H9 (cell line): ENCODE results near the gene TMEM187. TPM values are rescaled to one million over a fixed set of nuclear protein-coding genes. Genes with fewer than 3 reads are reported as not detected.
A peak's percentile ranks its signal among the peaks of the same experiment; 100 is the strongest.

ENCODE experiments used
- DNase-seq: peaks from one replicate; pipeline ENCODE4 v3.0.0-alpha.2; 2017
- H2AFZ ChIP-seq: one replicate; pipeline ENCODE4 v1.6.1; 2013; ENCODE audit warnings: mild to moderate bottlenecking, low read length, control low read depth, moderate library complexity
- H2AK5ac ChIP-seq: 2 replicates; pipeline ENCODE4 v1.6.1; 2013; ENCODE audit warnings: low read length, control low read depth, mixed read lengths; ENCODE audit not compliant: insufficient read length
- H2BK120ac ChIP-seq: one replicate; pipeline ENCODE4 v1.6.1; 2013; ENCODE audit warnings: low read depth, mild to moderate bottlenecking, low read length, control low read depth, inconsistent platforms; ENCODE audit not compliant: poor library complexity, severe bottlenecking
- H2BK12ac ChIP-seq: 2 replicates; pipeline ENCODE4 v1.6.1; 2013; ENCODE audit warnings: low read length, control low read depth, mixed read lengths, low read depth; ENCODE audit not compliant: insufficient read length
- H2BK15ac ChIP-seq: 2 replicates; pipeline ENCODE4 v1.6.1; 2013; ENCODE audit warnings: low read depth, low read length, control low read depth
- H2BK20ac ChIP-seq: one replicate; pipeline ENCODE4 v1.6.1; 2013; ENCODE audit warnings: low read depth, mild to moderate bottlenecking, low read length, control low read depth, inconsistent platforms; ENCODE audit not compliant: poor library complexity, severe bottlenecking
- H2BK5ac ChIP-seq: 2 replicates; pipeline ENCODE4 v1.6.1; 2013; ENCODE audit warnings: low read length, control low read depth, mixed read lengths; ENCODE audit not compliant: insufficient read length
- H3K14ac ChIP-seq: 2 replicates; pipeline ENCODE4 v1.6.1; 2013; ENCODE audit warnings: low read length, control low read depth; ENCODE audit not compliant: insufficient read depth
- H3K18ac ChIP-seq: 2 replicates; pipeline ENCODE4 v1.6.1; 2013; ENCODE audit warnings: low read depth, mild to moderate bottlenecking, mixed read lengths, low read length, control low read depth; ENCODE audit not compliant: insufficient read length
- H3K23ac ChIP-seq: 2 replicates; pipeline ENCODE4 v1.6.1; 2013; ENCODE audit warnings: low read length, control low read depth, mixed read lengths, low read depth; ENCODE audit not compliant: insufficient read length
- H3K23me2 ChIP-seq: 2 replicates; pipeline ENCODE4 v1.6.1; 2013; ENCODE audit warnings: low read depth, mild to moderate bottlenecking, mixed read lengths, low read length, control low read depth; ENCODE audit not compliant: insufficient read length, poor library complexity, severe bottlenecking
- H3K27ac ChIP-seq: 2 replicates; pipeline ENCODE4 v1.5.1; 2013; ENCODE audit warnings: low read length, control low read depth, mixed read lengths, low read depth; ENCODE audit not compliant: insufficient read length
- H3K27me3 ChIP-seq: 2 replicates; pipeline ENCODE4 v1.6.1; 2013; ENCODE audit warnings: low read length, control low read depth, inconsistent platforms; ENCODE audit not compliant: insufficient read depth
- H3K4ac ChIP-seq: 2 replicates; pipeline ENCODE4 v1.6.1; 2013; ENCODE audit warnings: low read depth, mild to moderate bottlenecking, control low read depth, inconsistent platforms, low read length, moderate library complexity
- H3K4me1 ChIP-seq: 2 replicates; pipeline ENCODE4 v1.6.1; 2013; ENCODE audit warnings: low read length, control low read depth, inconsistent platforms; ENCODE audit not compliant: insufficient read depth
- H3K4me2 ChIP-seq: 2 replicates; pipeline ENCODE4 v1.6.1; 2013; ENCODE audit warnings: low read length, control low read depth, mixed read lengths; ENCODE audit not compliant: insufficient read length, insufficient read depth
- H3K56ac ChIP-seq: 2 replicates; pipeline ENCODE4 v1.6.1; 2013; ENCODE audit warnings: low read depth, mild to moderate bottlenecking, mixed read lengths, low read length, control low read depth; ENCODE audit not compliant: insufficient read length
- H3K79me1 ChIP-seq: 2 replicates; pipeline ENCODE4 v1.6.1; 2013; ENCODE audit warnings: low read depth, mild to moderate bottlenecking, moderate library complexity, low read length, control low read depth, inconsistent platforms; ENCODE audit not compliant: insufficient read depth, poor library complexity, severe bottlenecking
- H3K79me2 ChIP-seq: 2 replicates; pipeline ENCODE4 v1.6.1; 2013; ENCODE audit warnings: low read length, control low read depth, inconsistent platforms; ENCODE audit not compliant: insufficient read depth
- H3K9ac ChIP-seq: 2 replicates; pipeline ENCODE4 v1.6.1; 2013; ENCODE audit warnings: low read length, control low read depth, mixed read lengths; ENCODE audit not compliant: insufficient read length; ENCODE audit errors: extremely low read depth
- H3K9me3 ChIP-seq: one replicate; pipeline ENCODE4 v1.6.1; 2013; ENCODE audit warnings: low read depth, low read length, inconsistent platforms; ENCODE audit not compliant: control insufficient read depth
- H3T11ph ChIP-seq: one replicate; pipeline ENCODE4 v1.6.1; 2013; ENCODE audit warnings: mild to moderate bottlenecking, low read length, control low read depth, inconsistent platforms
- H4K20me1 ChIP-seq: one replicate; pipeline ENCODE4 v1.6.1; 2013; ENCODE audit not compliant: control insufficient read depth, insufficient read length, insufficient read depth
- H4K5ac ChIP-seq: 2 replicates; pipeline ENCODE4 v1.6.1; 2013; ENCODE audit warnings: low read depth, mild to moderate bottlenecking, mixed read lengths, low read length, control low read depth; ENCODE audit not compliant: insufficient read length
- H4K8ac ChIP-seq: replicated peaks from 2 replicates; pipeline ENCODE4 v1.6.1; 2013; ENCODE audit warnings: low read length, control low read depth, mixed read lengths, low read depth; ENCODE audit not compliant: insufficient read length
- H4K91ac ChIP-seq: 2 replicates; pipeline ENCODE4 v1.6.1; 2013; ENCODE audit warnings: low read depth, mild to moderate bottlenecking, moderate library complexity, mixed read lengths, low read length, control low read depth; ENCODE audit not compliant: insufficient read length
- H3K27ac Mint-ChIP-seq, 3 experiments: 2 replicates in 2 of 3; 3 replicates in 1 of 3; pipeline ENCODE4 v1.8.0; 2020 to 2021; ENCODE audit warnings: mixed read lengths in 3 of 3, mild to moderate bottlenecking in 1 of 3, moderate library complexity in 1 of 3
- H3K27me3 Mint-ChIP-seq: 2 replicates; pipeline ENCODE4 v1.8.0; 2021; ENCODE audit warnings: low read depth, mild to moderate bottlenecking, moderate library complexity, mixed read lengths
- H3K36me3 Mint-ChIP-seq, 3 experiments: 2 replicates in 2 of 3; 3 replicates in 1 of 3; pipeline ENCODE4 v1.8.0; 2020 to 2021; ENCODE audit warnings: low read depth in 3 of 3, mixed read lengths in 3 of 3; ENCODE audit not compliant: insufficient read depth in 1 of 3
- H3K4me1 Mint-ChIP-seq, 2 experiments: 2 replicates each; pipeline ENCODE4 v1.8.0; 2020; ENCODE audit warnings: mixed read lengths in 2 of 2
- H3K4me3 Mint-ChIP-seq, 2 experiments: 2 replicates in 1 of 2; 3 replicates in 1 of 2; pipeline ENCODE4 v1.8.0; 2020 to 2021; ENCODE audit warnings: mild to moderate bottlenecking in 2 of 2, mixed read lengths in 2 of 2, moderate library complexity in 1 of 2
- H3K9me3 Mint-ChIP-seq, 2 experiments: 2 replicates in 1 of 2; 3 replicates in 1 of 2; pipeline ENCODE4 v1.8.0; 2020; ENCODE audit warnings: mild to moderate bottlenecking in 2 of 2, mixed read lengths in 2 of 2, moderate library complexity in 1 of 2
- CTCF ChIP-seq: fragments of 200-600 bp; sonication (generic); conservative IDR thresholded peaks from 3 replicates; pipeline ENCODE4 v1.8.0; 2021; ENCODE audit warnings: antibody characterized with exemption, mild to moderate bottlenecking
- WGBS: extraction: QIAGEN DNeasy Blood & Tissue Kit; methylation state at CpG from one replicate; pipeline ENCODE4 v1.1.7; 2013; ENCODE audit warnings: missing lambda C conversion rate, low lambda C conversion rate, mixed read lengths; ENCODE audit not compliant: insufficient read length; ENCODE audit errors: extremely low coverage; 5-methylcytosine and 5-hydroxymethylcytosine counted together
- total RNA-seq: library from RNA; stranded (reverse); gene quantifications from 2 replicates; pipeline ENCODE4 v1.2.1, GENCODE V29; 2021

The TMEM187 gene
- total RNA-seq, 1 experiment from 2014 or later, result 2.7 TPM

GRCh38 chrX:154032160-154032559 lies 59.6 kb downstream of the TMEM187 start:
- Histone ChIP-seq H4K91ac (no peak overlapping the region), H3K27me3 (no peaks in the 10 kb centered on the region), H3K23me2 (no peaks in the 10 kb centered on the region), H2BK12ac (no peak overlapping the region), H2AK5ac (no peak overlapping the region), H3K14ac (no peak overlapping the region), H3K4ac (no peak overlapping the region), H2BK5ac (no peak overlapping the region), H3K4me1 (peaks cover 5% of the 10 kb centered on the region; the same call in 1 of the 2 replicates), H2BK20ac (no peak overlapping the region), H3K18ac (no peak overlapping the region), H3K9ac (no peak overlapping the region), H3K79me1 (no peaks in the 10 kb centered on the region), H3K23ac (no peak overlapping the region), H3K9me3 (peaks cover 21% of the 10 kb centered on the region), H3K79me2 (no peaks in the 10 kb centered on the region), H4K8ac (no peak overlapping the region), H2BK15ac (no peak overlapping the region), H4K5ac (no peak overlapping the region), H2AFZ (no peak overlapping the region), H3K56ac (no peak overlapping the region), H3K27ac (no peak overlapping the region), H3T11ph (no peak overlapping the region), H3K4me2 (no peak overlapping the region), H2BK120ac (no peak overlapping the region), H4K20me1 (peaks cover 3% of the 10 kb centered on the region)
- H3K27me3 Mint-ChIP-seq, result peaks cover 5% of the 10 kb centered on the region; the same call in 1 of the 2 replicates
- H3K4me3 Mint-ChIP-seq, result no peak overlapping the region
- H3K27ac Mint-ChIP-seq, result 0 out of 7 replicates have a peak overlapping the region, but pooled peaks of 2 of the 3 experiments have one; percentile 65 to 75
- WGBS, result no CpG with 5 or more reads among the region's 11 CpGs
- peaks cover 32 to 39% of the 10 kb centered on the region in 2 experiments for H3K4me1 Mint-ChIP-seq
- DNase-seq, result no peak
- TF ChIP-seq CTCF, result no peak
- peaks cover 82% of the 10 kb centered on the region in 2 experiments for H3K9me3 Mint-ChIP-seq
- H3K36me3 Mint-ChIP-seq, result peaks cover 31 to 62% (median 53%) of the 10 kb centered on the region in 3 experiments
